ENCODE results near the gene SPIRE2.
"Not testable (repeated sequence)": the region's sequence is repeated elsewhere in the genome, so short reads cannot be mapped to it uniquely, and the experiment has no call there.

Gene SPIRE2

GRCh38 chr16:89808475-89808874, 19.8 kb upstream of the SPIRE2 start:
- Histone ChIP-seq H3K9me3 (ENCODE audit: control insufficient read depth in 2 of 2, low read length in 2 of 2) (no peaks in the 10 kb centered on the region), H3K4me1 (ENCODE audit: control insufficient read depth in 2 of 2, insufficient read depth in 2 of 2, low read length in 2 of 2) (no peaks in the 10 kb centered on the region), H3K27me3 (ENCODE audit: control insufficient read depth in 2 of 2, insufficient read depth in 2 of 2, low read length in 2 of 2) (no peaks in the 10 kb centered on the region), H3K9ac (ENCODE audit: low read depth in 1 of 2, low read length in 2 of 2) (no peak overlapping the region), H3K36me3 (ENCODE audit: control insufficient read depth in 2 of 2, insufficient read depth in 2 of 2, low read length in 2 of 2) (peaks cover 0 to 2% of the 10 kb centered on the region in 2 donors), H3K4me3 (ENCODE audit: low read length in 2 of 2) (no peak overlapping the region), H3K27ac (ENCODE audit: low read depth in 2 of 2, low read length in 2 of 2) (no peak overlapping the region)

- H3K27ac ChIP-seq (ENCODE audit: low read depth in 2 of 2, low read length in 2 of 2): no peak overlapping the region
- no peak overlapping the region for H3K4me3 ChIP-seq (ENCODE audit: low read length in 2 of 2)
- H3K9me3 ChIP-seq (ENCODE audit: control insufficient read depth in 2 of 2, low read length in 2 of 2): no peaks in the 10 kb centered on the region
- H3K27me3 ChIP-seq (ENCODE audit: control insufficient read depth in 2 of 2, insufficient read depth in 2 of 2, low read length in 2 of 2): no peaks in the 10 kb centered on the region
- H3K36me3 ChIP-seq (ENCODE audit: control insufficient read depth in 2 of 2, insufficient read depth in 2 of 2, low read length in 2 of 2): no peaks in the 10 kb centered on the region
- H3K4me1 ChIP-seq (ENCODE audit: control insufficient read depth in 2 of 2, insufficient read depth in 2 of 2, low read length in 2 of 2): peaks cover 3% of the 10 kb centered on the region in 2 donors
- no peak overlapping the region for H3K9ac ChIP-seq (ENCODE audit: low read depth in 1 of 2, low read length in 2 of 2)
Measured at GRCh38 chr16:89811321-89811720, 17.0 kb upstream of the SPIRE2 start.

GRCh38 chr16:89815639-89816348, 12.5 kb upstream of the SPIRE2 start:
- Histone ChIP-seq H3K4me1 (ENCODE audit: control insufficient read depth in 2 of 2, insufficient read depth in 2 of 2, low read length in 2 of 2) (peaks cover 9 to 12% of the 10 kb centered on the region in 2 donors), H3K27ac (ENCODE audit: low read depth in 2 of 2, low read length in 2 of 2) (no peak overlapping the region), H3K36me3 (ENCODE audit: control insufficient read depth in 2 of 2, insufficient read depth in 2 of 2, low read length in 2 of 2) (no peaks in the 10 kb centered on the region), H3K9ac (ENCODE audit: low read depth in 1 of 2, low read length in 2 of 2) (peak overlapping the region; percentile 5 to 24), H3K9me3 (ENCODE audit: control insufficient read depth in 2 of 2, low read length in 2 of 2) (no peaks in the 10 kb centered on the region), H3K27me3 (ENCODE audit: control insufficient read depth in 2 of 2, insufficient read depth in 2 of 2, low read length in 2 of 2) (no peaks in the 10 kb centered on the region), H3K4me3 (ENCODE audit: low read length in 2 of 2) (peak overlapping the region; percentile 70 to 74)

- H3K4me1 ChIP-seq (ENCODE audit: control insufficient read depth in 2 of 2, insufficient read depth in 2 of 2, low read length in 2 of 2): peaks cover 21 to 27% of the 10 kb centered on the region in 2 donors
- not testable (repeated sequence) for H3K27ac ChIP-seq (ENCODE audit: low read depth in 2 of 2, low read length in 2 of 2); H3K36me3 ChIP-seq (ENCODE audit: control insufficient read depth in 2 of 2, insufficient read depth in 2 of 2, low read length in 2 of 2); H3K4me3 ChIP-seq (ENCODE audit: low read length in 2 of 2); H3K27me3 ChIP-seq (ENCODE audit: control insufficient read depth in 2 of 2, insufficient read depth in 2 of 2, low read length in 2 of 2); H3K9ac ChIP-seq (ENCODE audit: low read depth in 1 of 2, low read length in 2 of 2); H3K9me3 ChIP-seq (ENCODE audit: control insufficient read depth in 2 of 2, low read length in 2 of 2)
Measured at GRCh38 chr16:89818851-89819403, 9.3 kb upstream of the SPIRE2 start.

- not testable (repeated sequence) for H3K27ac ChIP-seq (ENCODE audit: low read depth in 2 of 2, low read length in 2 of 2); H3K9ac ChIP-seq (ENCODE audit: low read depth in 1 of 2, low read length in 2 of 2)
Measured at GRCh38 chr16:89819448-89819847, 8.8 kb upstream of the SPIRE2 start.

GRCh38 chr16:89821438-89822187, 6.7 kb upstream of the SPIRE2 start:
- H3K9ac ChIP-seq (ENCODE audit: low read depth in 1 of 2, low read length in 2 of 2): no peak overlapping the region

More at GRCh38 chr16:89819448-89819847, 8.8 kb upstream of the SPIRE2 start:
- not testable (repeated sequence) for H3K9me3 ChIP-seq (ENCODE audit: control insufficient read depth in 2 of 2, low read length in 2 of 2); H3K27me3 ChIP-seq (ENCODE audit: control insufficient read depth in 2 of 2, insufficient read depth in 2 of 2, low read length in 2 of 2); H3K4me3 ChIP-seq (ENCODE audit: low read length in 2 of 2); H3K36me3 ChIP-seq (ENCODE audit: control insufficient read depth in 2 of 2, insufficient read depth in 2 of 2, low read length in 2 of 2)
- peaks cover 21 to 27% of the 10 kb centered on the region in 2 donors for H3K4me1 ChIP-seq (ENCODE audit: control insufficient read depth in 2 of 2, insufficient read depth in 2 of 2, low read length in 2 of 2)

GRCh38 chr16:89822188-89823086, 5.8 kb upstream of the SPIRE2 start:
- no peaks in the 10 kb centered on the region for H3K36me3 ChIP-seq (ENCODE audit: control insufficient read depth in 2 of 2, insufficient read depth in 2 of 2, low read length in 2 of 2)
- no peak overlapping the region for H3K9ac ChIP-seq (ENCODE audit: low read depth in 1 of 2, low read length in 2 of 2)
- H3K27ac ChIP-seq (ENCODE audit: low read depth in 2 of 2, low read length in 2 of 2): peak overlapping the region; percentile 16 to 20
- H3K4me1 ChIP-seq (ENCODE audit: control insufficient read depth in 2 of 2, insufficient read depth in 2 of 2, low read length in 2 of 2): peaks cover 17 to 26% of the 10 kb centered on the region in 2 donors
- H3K9me3 ChIP-seq (ENCODE audit: control insufficient read depth in 2 of 2, low read length in 2 of 2): no peaks in the 10 kb centered on the region
- H3K27me3 ChIP-seq (ENCODE audit: control insufficient read depth in 2 of 2, insufficient read depth in 2 of 2, low read length in 2 of 2): no peaks in the 10 kb centered on the region
- no peak overlapping the region for H3K4me3 ChIP-seq (ENCODE audit: low read length in 2 of 2)

More at GRCh38 chr16:89821438-89822187, 6.7 kb upstream of the SPIRE2 start:
- Histone ChIP-seq H3K4me3 (ENCODE audit: low read length in 2 of 2) (no peak overlapping the region), H3K36me3 (ENCODE audit: control insufficient read depth in 2 of 2, insufficient read depth in 2 of 2, low read length in 2 of 2) (no peaks in the 10 kb centered on the region), H3K27me3 (ENCODE audit: control insufficient read depth in 2 of 2, insufficient read depth in 2 of 2, low read length in 2 of 2) (no peaks in the 10 kb centered on the region), H3K27ac (ENCODE audit: low read depth in 2 of 2, low read length in 2 of 2) (no peak overlapping the region), H3K9me3 (ENCODE audit: control insufficient read depth in 2 of 2, low read length in 2 of 2) (no peaks in the 10 kb centered on the region), H3K4me1 (ENCODE audit: control insufficient read depth in 2 of 2, insufficient read depth in 2 of 2, low read length in 2 of 2) (peaks cover 18 to 23% of the 10 kb centered on the region in 2 donors)

- Histone ChIP-seq H3K9me3 (ENCODE audit: control insufficient read depth in 2 of 2, low read length in 2 of 2) (no peaks in the 10 kb centered on the region), H3K9ac (ENCODE audit: low read depth in 1 of 2, low read length in 2 of 2) (no peak overlapping the region), H3K4me3 (ENCODE audit: low read length in 2 of 2) (no peak overlapping the region), H3K27me3 (ENCODE audit: control insufficient read depth in 2 of 2, insufficient read depth in 2 of 2, low read length in 2 of 2) (no peaks in the 10 kb centered on the region), H3K4me1 (ENCODE audit: control insufficient read depth in 2 of 2, insufficient read depth in 2 of 2, low read length in 2 of 2) (peaks cover 18 to 26% of the 10 kb centered on the region in 2 donors), H3K36me3 (ENCODE audit: control insufficient read depth in 2 of 2, insufficient read depth in 2 of 2, low read length in 2 of 2) (no peaks in the 10 kb centered on the region), H3K27ac (ENCODE audit: low read depth in 2 of 2, low read length in 2 of 2) (peak overlapping the region; percentile 16 to 20)
Measured at GRCh38 chr16:89823087-89823823, 5.0 kb upstream of the SPIRE2 start.

GRCh38 chr16:89823824-89824148, 4.5 kb upstream of the SPIRE2 start:
- H3K36me3 ChIP-seq (ENCODE audit: control insufficient read depth in 2 of 2, insufficient read depth in 2 of 2, low read length in 2 of 2); H3K4me3 ChIP-seq (ENCODE audit: low read length in 2 of 2); H3K9me3 ChIP-seq (ENCODE audit: control insufficient read depth in 2 of 2, low read length in 2 of 2); H3K9ac ChIP-seq (ENCODE audit: low read depth in 1 of 2, low read length in 2 of 2); H3K27ac ChIP-seq (ENCODE audit: low read depth in 2 of 2, low read length in 2 of 2); H3K27me3 ChIP-seq (ENCODE audit: control insufficient read depth in 2 of 2, insufficient read depth in 2 of 2, low read length in 2 of 2): not testable (repeated sequence)
- H3K4me1 ChIP-seq (ENCODE audit: control insufficient read depth in 2 of 2, insufficient read depth in 2 of 2, low read length in 2 of 2): peaks cover 18 to 26% of the 10 kb centered on the region in 2 donors
